HG03097 (cell line): Measurements from ENCODE around the gene DMAC2L.
A peak's percentile ranks its signal among the peaks of the same experiment; 100 is the strongest.

Source experiments
- ATAC-seq: cut with Tn5 transposase; IDR thresholded peaks from one replicate; pipeline ENCODE4 v1.9.1; 2021; ENCODE audit not compliant: unreplicated experiment, low FRiP score

DMAC2L gene

DNA sequence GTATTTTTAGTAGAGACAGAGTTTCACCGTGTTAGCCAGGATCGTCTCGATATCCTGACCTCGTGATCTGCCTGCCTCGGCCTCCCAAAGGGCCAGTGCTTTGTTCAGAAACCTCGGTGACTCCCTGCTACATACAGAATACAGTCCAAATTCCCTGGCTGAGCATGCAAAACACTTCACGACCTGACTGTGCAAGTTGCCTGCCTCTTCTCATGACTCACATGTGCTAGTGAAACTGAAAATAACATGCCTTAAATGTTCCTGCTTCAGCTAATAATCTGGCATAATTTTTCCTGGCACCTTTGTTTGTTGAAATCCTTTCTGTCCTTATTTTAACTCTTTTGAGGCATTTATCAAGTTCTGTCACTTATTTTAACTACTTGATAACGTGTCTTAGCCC is 8.2 kb downstream of the DMAC2L start:
- ATAC-seq, result no peak

GRCh38 chr14:50321009-50321660 is 9.0 kb downstream of the DMAC2L start:
- ATAC-seq, result peak; percentile 69

GRCh38 chr14:50331596-50331995 is 19.5 kb downstream of the DMAC2L start:
- no peak for ATAC-seq

DNA sequence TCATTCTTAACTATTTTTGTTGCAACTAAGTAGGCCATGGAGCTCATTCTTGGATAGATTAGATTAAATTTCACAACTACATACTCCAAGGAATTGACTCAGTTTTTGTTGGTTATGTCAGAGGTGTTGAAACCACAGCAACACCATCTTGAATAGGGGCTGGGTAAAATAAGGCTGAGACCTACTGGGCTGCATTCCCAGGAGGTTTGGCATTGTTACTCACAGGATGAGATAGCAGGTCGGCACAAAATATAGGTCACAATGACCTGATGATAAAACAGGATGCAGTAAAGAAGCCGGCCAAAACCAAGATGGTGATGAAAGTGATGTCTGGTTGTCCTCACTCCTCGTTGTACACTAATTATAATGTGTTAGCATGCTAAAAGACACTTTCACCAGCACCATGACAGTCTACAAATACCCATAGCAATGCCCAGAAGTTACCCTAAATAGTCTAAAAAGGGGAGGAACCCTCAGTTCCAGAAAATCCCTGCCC is 20.9 kb downstream of the DMAC2L start:
- no peak for ATAC-seq

- no peak for ATAC-seq
These were observed 22.1 kb downstream of the DMAC2L start for GRCh38 chr14:50334211-50334610.

DNA sequence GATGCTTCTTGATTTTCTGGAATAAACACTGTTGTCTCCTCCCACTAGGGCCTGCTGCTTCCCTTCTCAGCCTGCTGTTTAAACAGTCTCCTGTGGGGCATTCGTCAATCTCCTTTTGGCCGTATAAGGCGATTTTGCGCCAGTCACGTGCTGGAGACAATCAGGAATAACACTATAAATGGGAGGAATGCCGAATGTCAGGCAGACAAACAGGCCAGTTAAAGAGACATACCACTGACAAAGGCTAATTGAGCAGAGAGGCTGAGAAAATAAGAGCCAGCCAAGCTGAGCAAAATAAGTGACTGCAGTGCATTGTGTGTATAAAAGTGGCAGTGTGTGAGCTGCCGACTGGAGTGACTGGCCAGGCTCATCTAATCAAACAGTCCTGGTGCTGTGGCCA is 23.3 kb downstream of the DMAC2L start:
- no peak for ATAC-seq

DNA sequence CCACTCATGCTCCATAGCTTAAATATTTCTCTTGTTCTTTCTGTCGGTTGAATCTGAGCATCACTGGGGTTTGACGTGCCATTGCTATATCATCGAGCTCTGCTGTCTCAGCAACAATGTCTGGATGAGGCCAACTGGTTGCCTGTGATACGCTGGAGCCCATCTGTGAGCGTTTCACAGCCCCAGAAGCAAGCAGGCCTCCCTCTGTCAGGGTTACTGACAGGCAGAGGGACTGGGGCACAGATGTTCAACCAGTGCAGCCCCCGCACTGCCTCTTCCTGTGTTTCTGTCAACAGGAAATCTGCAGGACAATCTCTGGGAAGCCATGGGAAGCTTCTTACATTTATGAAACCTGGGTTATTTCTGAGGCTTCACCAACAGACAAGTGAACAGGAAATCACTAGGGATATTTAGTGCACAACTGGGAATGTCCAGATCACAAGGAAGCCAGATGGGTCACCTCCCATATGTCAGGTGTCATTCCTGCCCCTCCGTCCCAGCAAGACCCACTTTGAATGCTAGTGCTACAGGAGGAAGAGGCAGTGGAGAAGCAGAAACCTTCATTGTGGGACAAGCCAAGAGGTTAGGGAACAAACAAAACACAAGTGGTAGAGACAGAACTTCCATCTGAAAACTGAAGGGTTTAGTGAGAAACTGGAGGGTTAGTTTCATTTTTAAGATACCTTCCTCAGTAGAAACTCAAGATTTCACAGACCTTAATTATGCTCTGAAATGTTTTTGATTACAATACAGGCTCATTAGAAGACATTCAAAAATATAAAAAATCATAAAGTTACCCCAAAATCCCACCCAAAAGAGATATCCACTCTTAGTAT is 24.1 kb downstream of the DMAC2L start:
- no peak for ATAC-seq

DNA sequence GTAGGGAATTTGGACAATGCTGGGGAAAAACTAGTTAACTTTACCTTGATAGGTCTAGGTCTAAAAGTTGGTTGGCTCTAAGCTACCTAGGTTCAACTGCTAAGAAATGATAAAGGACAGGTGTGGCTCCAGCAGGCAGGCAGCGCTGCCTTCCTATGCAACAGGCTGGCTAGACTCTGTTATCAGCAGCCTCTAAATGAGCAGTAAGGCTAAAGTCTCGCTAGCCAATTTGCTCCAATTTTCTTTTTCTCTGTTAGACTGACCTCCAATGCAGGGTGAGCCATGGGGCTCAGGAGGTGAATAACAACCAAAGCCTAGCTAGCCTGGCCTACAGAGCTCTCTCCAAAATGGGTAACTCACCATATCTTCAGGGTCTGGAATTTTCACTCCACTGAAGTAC is 26.5 kb downstream of the DMAC2L start:
- ATAC-seq, result no peak

- no peak for ATAC-seq
These were observed 27.2 kb downstream of the DMAC2L start for GRCh38 chr14:50339178-50339804.

GRCh38 chr14:50340045-50340444 is 27.9 kb downstream of the DMAC2L start:
- ATAC-seq, result no peak

DNA sequence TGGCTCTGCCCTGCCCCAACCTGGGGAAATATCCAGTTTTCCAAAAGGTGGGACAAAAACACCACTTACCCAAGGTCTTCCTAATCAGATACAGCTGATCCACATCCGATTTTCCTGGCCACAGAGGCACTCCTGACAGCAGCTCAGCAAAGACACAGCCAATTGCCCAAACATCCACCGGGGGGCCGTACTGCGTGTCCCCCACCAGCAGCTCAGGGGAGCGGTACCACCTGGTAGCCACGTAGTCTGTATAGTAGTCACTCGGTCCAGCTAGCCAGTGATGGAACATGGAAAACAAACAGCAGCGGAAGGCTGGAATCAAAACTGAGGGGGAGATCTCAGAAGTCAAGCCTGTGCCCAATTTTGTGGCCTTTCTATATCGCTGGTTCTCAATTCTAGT is 28.8 kb downstream of the DMAC2L start:
- ATAC-seq, result no peak

DNA sequence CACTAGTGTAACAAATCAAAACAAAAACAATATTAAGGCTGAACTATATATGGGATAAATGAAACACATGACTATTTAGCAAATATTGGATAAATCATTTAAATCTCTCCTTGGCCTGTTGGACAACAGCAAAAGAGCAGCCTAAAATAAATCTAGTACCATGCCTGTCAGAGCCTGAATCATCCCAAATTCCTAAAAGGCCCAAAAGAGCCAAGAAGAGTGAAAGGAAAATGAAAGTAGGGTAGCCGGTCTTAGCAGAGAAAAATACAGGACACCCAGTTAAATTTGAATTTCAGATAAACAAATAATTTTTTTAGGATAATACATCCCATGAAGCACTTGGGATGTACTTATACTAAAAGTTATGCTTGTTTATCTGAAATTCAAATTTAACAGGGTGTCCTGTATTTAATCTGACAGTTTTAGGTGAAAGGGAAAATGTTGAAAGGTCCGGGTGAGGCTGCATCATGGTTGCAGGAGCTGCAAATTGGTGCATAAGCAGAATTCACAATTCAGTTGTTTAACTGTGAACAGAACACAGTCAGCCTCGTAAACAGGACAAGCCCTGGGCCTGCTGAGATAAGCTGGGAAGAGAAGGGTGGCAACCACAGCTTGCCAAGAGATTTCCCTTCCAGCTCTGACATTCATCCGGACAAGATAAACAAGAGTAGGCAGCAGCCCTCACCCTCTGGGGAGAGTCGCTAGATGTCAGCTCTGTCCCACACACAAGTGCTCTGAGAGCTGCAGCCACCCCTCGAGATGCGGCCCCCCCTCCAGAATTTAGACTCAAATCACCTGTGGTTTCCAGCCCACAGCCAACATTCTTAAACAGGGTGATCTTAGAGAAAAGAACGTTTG is 30.3 kb downstream of the DMAC2L start:
- ATAC-seq, result no peak

DNA sequence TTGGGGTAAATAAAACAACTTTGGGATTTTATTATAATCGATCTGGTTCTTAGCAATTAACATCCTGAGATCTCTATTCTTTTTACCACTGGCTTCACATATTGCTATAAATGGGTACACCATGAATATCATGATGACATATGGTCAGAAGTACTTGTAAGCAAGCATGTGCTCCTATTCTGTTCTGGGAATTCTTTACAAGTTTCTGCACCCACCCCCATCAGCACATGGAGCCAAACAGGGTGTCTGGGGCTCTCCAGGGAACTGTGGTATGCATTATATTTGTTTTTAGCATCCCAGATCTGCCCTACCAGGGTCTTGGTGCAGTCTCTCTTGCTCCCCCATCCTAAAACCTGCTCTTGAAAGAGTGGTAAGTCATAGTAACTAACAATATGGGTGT is 31.3 kb downstream of the DMAC2L start:
- ATAC-seq, result no peak

DNA sequence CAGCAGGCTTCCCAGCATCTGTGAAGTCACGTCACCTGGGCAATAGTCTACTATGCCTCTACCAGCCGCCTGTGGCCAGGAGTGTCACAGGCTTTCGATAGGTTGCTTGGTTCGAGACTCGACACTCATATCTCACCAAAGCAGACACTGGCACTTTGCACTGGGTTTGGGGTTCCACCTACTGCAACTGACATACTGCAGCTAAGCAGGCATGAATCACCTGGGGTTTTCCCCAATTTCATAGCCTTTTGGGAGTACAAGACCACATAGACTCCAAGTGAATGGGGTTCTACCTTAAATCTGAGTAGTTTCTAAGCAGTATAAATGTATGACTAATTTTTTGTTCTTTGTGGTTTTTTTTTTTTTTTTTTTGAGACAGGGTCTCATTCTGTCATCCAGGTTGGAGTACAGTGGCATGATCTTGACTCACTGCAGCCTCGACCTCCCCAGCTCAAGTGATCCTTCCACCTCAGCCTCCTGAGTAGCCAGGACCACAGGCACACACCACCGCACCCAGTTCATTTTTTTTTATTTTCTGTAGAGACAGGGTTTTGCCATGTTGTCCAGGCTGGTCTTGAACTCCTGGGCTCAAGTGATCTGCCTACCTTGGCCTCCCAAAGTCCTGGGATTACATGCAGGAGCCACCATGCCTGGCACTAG is 32.1 kb downstream of the DMAC2L start:
- peak; percentile 66 for ATAC-seq

DNA sequence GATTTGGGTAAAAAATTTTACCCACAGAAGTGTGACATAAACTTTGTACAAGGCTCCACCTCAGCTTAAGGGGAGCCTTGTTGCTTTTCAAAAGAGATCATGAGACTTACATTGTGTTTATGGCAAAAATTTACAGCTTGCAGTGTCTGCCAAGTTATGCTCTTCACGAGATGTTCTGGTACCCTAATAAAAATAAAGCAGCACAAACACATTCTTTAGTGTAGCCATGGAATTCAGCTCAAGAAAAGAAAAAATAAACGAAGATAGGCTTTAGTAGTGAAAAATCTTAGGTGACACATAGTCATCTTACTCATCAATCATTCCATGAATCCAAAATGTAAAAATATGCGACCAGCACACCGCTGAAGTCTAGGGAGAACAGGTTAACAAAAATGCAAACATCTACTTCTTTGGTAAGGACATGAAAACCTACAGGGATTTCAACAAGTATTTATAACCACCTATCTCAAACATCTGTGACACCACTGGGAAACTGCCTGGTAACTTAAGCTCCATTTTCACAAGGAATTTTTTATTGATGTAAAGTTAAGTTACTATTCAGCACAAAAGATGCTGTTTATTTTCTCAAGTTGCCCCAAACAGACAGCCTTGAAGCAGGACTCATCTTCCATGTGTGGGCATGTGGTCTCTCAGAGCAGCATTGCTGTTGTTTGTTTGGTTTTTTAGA is 32.9 kb downstream of the DMAC2L start:
- ATAC-seq, result no peak

DNA sequence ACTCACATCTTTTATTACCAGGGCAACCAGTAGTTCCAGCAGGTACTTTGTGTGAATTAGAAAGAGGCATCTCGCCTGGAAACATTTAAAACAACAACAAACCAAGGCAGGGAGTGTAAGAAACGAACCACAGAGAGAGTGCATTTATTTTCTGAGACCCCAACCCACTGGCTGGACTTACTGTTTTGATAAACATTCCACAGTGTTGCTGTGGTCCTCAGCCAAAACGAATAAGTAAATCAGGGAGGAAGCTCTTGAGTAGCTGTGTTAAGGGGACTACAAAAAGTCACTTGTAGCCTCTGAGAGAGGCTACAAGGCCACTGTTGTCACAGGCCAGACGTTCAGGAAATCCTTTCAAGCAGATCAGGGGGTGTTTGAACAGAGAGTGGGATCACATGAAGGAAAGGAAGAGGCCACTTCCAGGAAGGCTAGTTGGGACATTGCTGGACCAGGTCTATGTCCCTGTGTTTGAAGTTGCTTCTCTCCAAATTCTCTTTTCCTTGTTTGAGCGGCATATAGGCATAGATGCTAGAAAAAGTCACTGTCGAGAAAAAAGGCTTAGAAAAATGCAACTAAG is 33.8 kb downstream of the DMAC2L start:
- ATAC-seq, result no peak

- no peak for ATAC-seq
These were observed 35.4 kb downstream of the DMAC2L start for GRCh38 chr14:50347521-50347920.

DNA sequence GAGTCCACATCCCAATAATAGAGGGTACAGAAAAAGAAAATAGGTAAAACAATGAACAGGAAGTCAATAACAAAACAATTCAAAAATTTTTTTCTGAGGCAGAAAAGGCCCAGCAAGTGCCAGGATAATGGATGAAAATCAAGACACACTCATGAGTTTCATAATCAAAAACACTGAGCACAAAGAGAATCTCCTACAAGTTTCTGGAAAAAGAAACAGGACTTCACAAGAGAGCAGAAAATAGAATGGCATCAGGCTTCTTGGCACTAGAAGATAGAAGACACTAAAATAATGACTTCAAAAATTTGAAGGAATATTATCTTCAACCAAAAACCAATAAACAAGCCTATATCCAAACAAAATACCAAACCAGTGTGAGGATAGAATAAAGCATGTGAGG is 36.8 kb downstream of the DMAC2L start:
- ATAC-seq, result no peak

- no peak for ATAC-seq
These were observed 38.9 kb downstream of the DMAC2L start for GRCh38 chr14:50350975-50351374.
